Large intestine (tissue), 3 donors: ENCODE data around the gene RPS13. TPM values are rescaled to one million over a fixed set of nuclear protein-coding genes. Genes with fewer than 3 reads are reported as not detected.
A peak's percentile ranks its signal among the peaks of the same experiment; 100 is the strongest.
"Not testable (repeated sequence)": the region's sequence is repeated elsewhere in the genome, so short reads cannot be mapped to it uniquely, and the experiment has no call there.

Experiments used
- DNase-seq, 2 donors: peaks; one replicate each; pipeline versions ENCODE4 v3.0.0 to v3.0.0-alpha.2; 2013
- H3K27ac ChIP-seq: one replicate; pipeline ENCODE4 v1.5.1; 2013; ENCODE audit warnings: low read length
- H3K27me3 ChIP-seq: 2 replicates; pipeline ENCODE4 v1.6.1; 2013; ENCODE audit warnings: low read length; ENCODE audit not compliant: control insufficient read depth, insufficient read depth
- H3K36me3 ChIP-seq: 2 replicates; pipeline ENCODE4 v1.6.1; 2013; ENCODE audit warnings: low read length; ENCODE audit not compliant: control insufficient read depth, insufficient read depth
- H3K4me1 ChIP-seq: one replicate; pipeline ENCODE4 v1.6.1; 2013; ENCODE audit warnings: low read length; ENCODE audit not compliant: control insufficient read depth, insufficient read depth
- H3K4me3 ChIP-seq: one replicate; pipeline ENCODE4 v1.5.1; 2013; ENCODE audit warnings: low read length
- H3K9me3 ChIP-seq: one replicate; pipeline ENCODE4 v1.6.1; 2013; ENCODE audit warnings: mild to moderate bottlenecking, low read depth, low read length, moderate library complexity; ENCODE audit not compliant: control insufficient read depth
- WGBS: methylation state at CpG from one replicate; pipeline ENCODE4 v1.1.5; 2013; ENCODE audit warnings: low lambda C conversion rate; ENCODE audit not compliant: insufficient coverage; 5-methylcytosine and 5-hydroxymethylcytosine counted together
- polyA plus RNA-seq: library from polyadenylated mRNA; unstranded; fragments of 120-200 nt; gene quantifications from one replicate; pipeline ENCODE4 v1.2.1, GENCODE V29; 2013

Gene RPS13
- polyA plus RNA-seq, 1 donor: 1,401 TPM

GRCh38 chr11:17098658-17099057 is 21.2 kb upstream of the RPS13 start:
- no CpG with 5 or more reads among the region's 6 CpGs for WGBS
- H3K9me3 ChIP-seq: no peaks in the 10 kb centered on the region
- H3K27me3 ChIP-seq: no peaks in the 10 kb centered on the region
- no peak for DNase-seq
- H3K27ac ChIP-seq: no peak overlapping the region
- H3K36me3 ChIP-seq: peaks cover 58% of the 10 kb centered on the region
- H3K4me3 ChIP-seq: no peak overlapping the region
- H3K4me1 ChIP-seq: no peaks in the 10 kb centered on the region

GRCh38 chr11:17098038-17098437 is 20.6 kb upstream of the RPS13 start:
- Histone ChIP-seq H3K27me3 (no peaks in the 10 kb centered on the region), H3K4me3 (no peak overlapping the region), H3K27ac (no peak overlapping the region), H3K9me3 (no peaks in the 10 kb centered on the region), H3K4me1 (no peaks in the 10 kb centered on the region), H3K36me3 (peaks cover 58% of the 10 kb centered on the region)
- no peak for DNase-seq
- WGBS: no CpG with 5 or more reads among the region's 1 CpG

- H3K36me3 ChIP-seq: peaks cover 19% of the 10 kb centered on the region
- not testable (repeated sequence) for DNase-seq, H3K9me3 ChIP-seq, H3K4me1 ChIP-seq, H3K27me3 ChIP-seq, H3K27ac ChIP-seq, H3K4me3 ChIP-seq
- no CpG with 5 or more reads among the region's 16 CpGs for WGBS
Measured at GRCh38 chr11:17085976-17086375, 8.5 kb upstream of the RPS13 start.

GRCh38 chr11:17077240-17077519 is 287 bp downstream of the RPS13 start:
- peak overlapping the region; percentile 87 for H3K4me3 ChIP-seq
- no CpG with 5 or more reads among the region's 20 CpGs for WGBS
- DNase-seq: no peak
- H3K27ac ChIP-seq: peak overlapping the region; percentile 79
- H3K36me3 ChIP-seq: peaks cover 27% of the 10 kb centered on the region
- no peaks in the 10 kb centered on the region for H3K9me3 ChIP-seq
- peaks cover 10% of the 10 kb centered on the region for H3K4me1 ChIP-seq
- no peaks in the 10 kb centered on the region for H3K27me3 ChIP-seq

- H3K4me1 ChIP-seq: peaks cover 10% of the 10 kb centered on the region
- peak overlapping the region; percentile 87 for H3K4me3 ChIP-seq
- whole genome bisulfite sequencing: no CpG with 5 or more reads among the region's 15 CpGs
- H3K27me3 ChIP-seq: no peaks in the 10 kb centered on the region
- peaks cover 28% of the 10 kb centered on the region for H3K36me3 ChIP-seq
- peak overlapping the region; percentile 79 for H3K27ac ChIP-seq
- H3K9me3 ChIP-seq: no peaks in the 10 kb centered on the region
- peak; percentile 3 to 39 for DNase-seq
Measured at GRCh38 chr11:17076517-17077239, 789 bp downstream of the RPS13 start.

GRCh38 chr11:17075506-17075905 is 2.0 kb downstream of the RPS13 start:
- Histone ChIP-seq H3K4me1 (peaks cover 10% of the 10 kb centered on the region), H3K27ac (no peak overlapping the region), H3K36me3 (peaks cover 28% of the 10 kb centered on the region), H3K27me3 (no peaks in the 10 kb centered on the region), H3K4me3 (no peak overlapping the region), H3K9me3 (no peaks in the 10 kb centered on the region)
- WGBS: no CpG with 5 or more reads among the region's 5 CpGs
- no peak for DNase-seq

- Histone ChIP-seq H3K36me3 (peaks cover 28% of the 10 kb centered on the region), H3K9me3 (no peaks in the 10 kb centered on the region), H3K27ac (no peak overlapping the region), H3K4me3 (no peak overlapping the region), H3K27me3 (no peaks in the 10 kb centered on the region), H3K4me1 (peaks cover 10% of the 10 kb centered on the region)
- no CpG with 5 or more reads among the region's 4 CpGs for WGBS
- no peak for DNase-seq
Measured at GRCh38 chr11:17073370-17074027, 4.0 kb downstream of the RPS13 start.

GRCh38 chr11:17067417-17067816 is 10.1 kb downstream of the RPS13 start:
- Histone ChIP-seq H3K27ac (no peak overlapping the region), H3K27me3 (no peaks in the 10 kb centered on the region), H3K9me3 (no peaks in the 10 kb centered on the region), H3K36me3 (peaks cover 5% of the 10 kb centered on the region), H3K4me3 (no peak overlapping the region), H3K4me1 (no peaks in the 10 kb centered on the region)
- no CpG with 5 or more reads among the region's 6 CpGs for whole genome bisulfite sequencing
- DNase-seq: no peak

GRCh38 chr11:17066691-17067090 is 10.8 kb downstream of the RPS13 start:
- Histone ChIP-seq H3K36me3 (peaks cover 2% of the 10 kb centered on the region), H3K27ac (no peak overlapping the region), H3K27me3 (no peaks in the 10 kb centered on the region), H3K4me3 (no peak overlapping the region), H3K9me3 (no peaks in the 10 kb centered on the region), H3K4me1 (no peaks in the 10 kb centered on the region)
- no CpG with 5 or more reads among the region's 2 CpGs for WGBS
- DNase-seq: no peak

GRCh38 chr11:17063171-17064002 is 14.1 kb downstream of the RPS13 start:
- WGBS: no CpG with 5 or more reads among the region's 4 CpGs
- H3K4me3 ChIP-seq: no peak overlapping the region
- no peak overlapping the region for H3K27ac ChIP-seq
- H3K36me3 ChIP-seq: peaks cover 2% of the 10 kb centered on the region
- no peaks in the 10 kb centered on the region for H3K4me1 ChIP-seq
- H3K9me3 ChIP-seq: no peaks in the 10 kb centered on the region
- DNase-seq: peak; percentile 30 to 44
- no peaks in the 10 kb centered on the region for H3K27me3 ChIP-seq
